COLO668 (cell line): ENCODE measurements around the gene HMGXB3.

Source experiments
- DNase-seq: peaks from one replicate; lab custom pipeline; 2025; ENCODE audit not compliant: unreplicated experiment; lab: John Stamatoyannopoulos, UW

The HMGXB3 gene

GRCh38 chr5:150000256-150000989, at the start of gene HMGXB3, which contains the start of gene TIGD6:
Gene HMGXB3, plus strand, starts transcription at chr5:150000739. Its CDS starts 4,114 bp downstream, at chr5:150004853.
Gene TIGD6, minus strand, starts transcription at chr5:150000654. Its CDS starts 4,306 bp downstream, at chr5:149996348.
- peak; percentile 87 for DNase-seq

DNA sequence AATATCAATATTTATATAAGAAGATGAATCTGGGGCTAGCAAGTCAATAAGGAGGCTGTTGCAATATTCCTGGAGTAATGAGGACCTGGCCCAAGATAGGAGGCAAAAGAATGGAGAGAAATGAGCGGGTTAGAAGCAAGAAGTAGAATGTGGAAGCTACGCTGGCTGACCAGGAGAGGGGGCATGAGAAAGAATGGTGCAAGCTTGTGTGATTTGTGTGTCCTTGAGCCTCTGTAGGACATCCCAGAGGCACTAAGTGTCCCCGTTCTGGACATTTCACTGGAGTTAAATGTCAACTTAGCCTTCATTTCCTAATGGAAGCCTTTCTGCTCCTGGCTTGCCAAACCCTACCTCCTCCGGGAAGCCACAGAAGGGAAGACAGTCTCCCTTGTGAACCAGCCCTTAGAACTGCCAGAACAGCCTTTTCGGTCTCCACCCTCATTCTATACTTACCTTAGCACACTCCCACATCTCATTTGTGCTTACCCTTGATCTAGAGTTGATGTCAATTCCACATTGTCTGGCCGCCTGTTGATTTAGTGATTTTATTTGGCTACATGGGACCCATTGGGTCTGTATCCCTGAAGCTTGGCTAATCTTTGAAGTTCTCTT, 49.3 kb upstream of the HMGXB3 start:
- DNase-seq = no peak

DNA sequence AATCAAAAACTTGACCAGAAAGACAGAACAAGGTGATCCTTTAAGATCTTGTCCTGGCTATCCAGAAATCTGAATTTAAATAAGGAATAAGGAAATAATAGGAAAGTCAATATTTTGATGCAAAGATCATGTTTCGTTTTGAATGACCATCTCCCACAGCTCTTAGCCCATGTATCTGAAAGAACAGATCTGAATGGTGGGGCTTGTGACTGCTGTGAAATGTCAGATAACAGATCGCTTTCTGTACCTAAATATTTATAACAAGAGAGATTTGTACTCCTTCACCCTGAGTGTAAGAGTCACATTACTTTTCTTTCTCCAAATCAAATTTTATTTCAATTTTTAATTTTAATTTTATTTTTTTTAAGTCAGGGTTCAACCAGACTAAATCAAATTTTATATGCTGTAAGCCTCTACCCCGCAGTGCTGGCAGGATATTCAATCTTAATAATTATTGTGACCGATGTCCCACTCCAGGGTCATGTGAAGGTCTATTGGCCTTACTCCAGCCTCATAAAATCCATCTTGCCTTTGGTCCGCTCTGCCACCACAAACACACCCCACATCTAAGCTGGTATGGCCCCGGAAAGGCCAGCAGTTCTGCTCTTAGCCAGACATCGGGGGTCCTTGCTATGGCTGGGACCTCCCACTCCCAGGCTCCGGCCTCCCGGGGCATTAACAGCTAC, 47.0 kb upstream of the HMGXB3 start:
- no peak for DNase-seq

- no peak for DNase-seq
These were observed 45.7 kb upstream of the HMGXB3 start for GRCh38 chr5:149954798-149955197.

DNA sequence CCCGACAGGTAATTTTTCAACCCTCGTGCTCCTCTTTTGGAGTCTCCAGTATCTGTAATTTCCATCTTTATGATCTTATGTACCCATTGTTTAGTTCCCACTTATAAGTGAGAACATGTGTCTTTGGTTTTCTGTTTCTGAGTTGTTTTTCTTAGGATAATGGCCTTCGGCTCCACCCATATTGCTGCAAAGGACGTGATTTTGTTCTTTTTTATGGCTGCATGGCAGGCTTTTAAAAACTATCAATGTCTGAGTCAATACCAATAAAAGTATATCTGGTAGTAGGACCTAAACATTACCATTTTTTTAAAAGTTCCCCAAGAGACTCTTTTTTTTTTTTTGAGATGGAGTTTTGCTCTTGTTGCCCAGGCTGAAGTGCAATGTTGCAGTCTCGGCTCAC, 43.9 kb upstream of the HMGXB3 start:
- no peak for DNase-seq

GRCh38 chr5:149957855-149958254, 42.7 kb upstream of the HMGXB3 start:
- DNase-seq = no peak

GRCh38 chr5:149959406-149960236, 40.9 kb upstream of the HMGXB3 start:
- DNase-seq = peak; percentile 4

- DNase-seq = peak; percentile 95
These were observed 40.0 kb upstream of the HMGXB3 start, which contains the start of gene SLC26A2 for GRCh38 chr5:149960272-149961185. Gene SLC26A2, plus strand, starts transcription at chr5:149960758. Its CDS starts 16,895 bp downstream, at chr5:149977653.

DNA sequence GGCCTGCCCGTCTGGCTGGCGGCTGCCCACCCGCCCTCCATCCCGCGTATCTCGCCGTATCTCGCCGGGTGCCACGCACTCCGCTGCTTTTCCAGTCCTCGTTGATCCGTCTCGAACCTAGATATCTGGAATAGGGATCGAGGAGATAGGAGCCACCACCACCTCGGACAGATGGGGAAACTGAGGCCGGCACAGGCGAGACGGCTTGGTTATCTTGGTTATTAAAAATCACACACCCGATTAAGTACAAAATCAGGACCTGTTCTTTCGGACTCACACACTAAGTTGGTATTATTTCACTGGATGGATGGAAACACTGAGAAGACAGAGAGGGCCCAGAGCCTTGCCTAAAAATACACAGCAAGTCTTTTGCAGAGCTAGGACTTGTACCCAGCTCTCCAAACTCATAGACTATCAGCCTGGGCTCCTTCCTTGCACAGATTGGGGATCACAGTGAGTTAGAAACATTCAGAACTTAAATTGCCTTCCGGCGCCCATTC, 39.3 kb upstream of the HMGXB3 start:
- peak; percentile 30 for DNase-seq

GRCh38 chr5:149961957-149962409, 38.6 kb upstream of the HMGXB3 start:
- DNase-seq = no peak

DNA sequence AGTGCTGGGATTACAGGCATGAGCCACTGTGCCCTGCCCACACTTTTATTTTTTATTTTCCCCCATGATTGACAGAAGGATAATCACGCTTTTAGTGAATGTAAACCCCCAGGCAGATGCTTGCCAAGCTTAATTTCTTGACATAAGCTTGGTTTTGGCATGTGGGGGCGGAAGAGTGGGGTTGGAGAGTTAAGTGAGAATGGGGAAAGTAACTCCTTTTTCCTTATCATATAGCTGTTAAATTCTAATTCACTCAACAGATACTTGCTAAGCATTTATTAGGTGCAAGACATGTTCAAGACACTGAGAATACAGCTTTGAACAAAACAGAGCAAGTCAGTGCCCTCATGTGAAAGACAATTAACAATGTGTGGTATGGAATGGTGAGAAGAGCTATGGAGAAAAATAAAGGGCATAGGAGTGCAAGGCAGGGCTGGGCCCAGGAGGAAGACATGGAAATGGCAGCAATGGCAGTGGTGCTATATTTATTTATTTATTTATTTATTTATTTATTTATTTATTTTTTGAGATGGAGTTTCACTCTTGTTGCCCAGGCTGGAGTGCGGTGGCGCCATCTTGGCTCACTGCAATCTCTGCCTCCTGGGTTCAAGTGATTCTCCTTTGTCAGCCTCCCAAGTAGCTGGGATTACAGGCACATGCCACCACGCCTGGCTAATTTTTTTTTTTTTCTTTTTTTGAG, 37.8 kb upstream of the HMGXB3 start:
- no peak for DNase-seq

GRCh38 chr5:149963729-149964128, 36.8 kb upstream of the HMGXB3 start:
- no peak for DNase-seq

DNA sequence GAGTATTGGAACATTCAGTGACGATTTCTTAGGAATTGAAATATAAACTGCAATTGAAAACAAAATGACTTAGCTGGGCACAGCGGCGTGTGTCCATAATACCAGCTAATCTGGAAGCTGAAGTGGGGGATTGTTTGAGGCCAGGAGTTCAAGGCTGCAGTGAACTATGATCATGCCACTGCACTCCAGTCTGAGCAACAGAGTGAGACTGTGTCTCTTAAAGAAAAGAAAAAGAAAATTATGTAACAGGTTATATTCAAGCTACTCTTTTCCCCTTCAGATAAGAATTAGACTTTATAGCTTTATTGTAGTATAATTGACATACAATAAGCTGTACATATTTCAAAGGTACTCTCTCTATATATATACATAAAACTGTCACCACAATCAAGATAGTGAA, 33.6 kb upstream of the HMGXB3 start:
- DNase-seq = no peak

GRCh38 chr5:149969181-149969930, 31.2 kb upstream of the HMGXB3 start:
- no peak for DNase-seq

GRCh38 chr5:149975409-149975808, 25.1 kb upstream of the HMGXB3 start:
- no peak for DNase-seq

- DNase-seq = no peak
These were observed 20.6 kb upstream of the HMGXB3 start for GRCh38 chr5:149979896-149980295.

GRCh38 chr5:149981206-149981605, 19.3 kb upstream of the HMGXB3 start:
- no peak for DNase-seq

GRCh38 chr5:149982505-149982904, 18.0 kb upstream of the HMGXB3 start:
- DNase-seq = no peak
